Mucosa of gallbladder (tissue), 1 donor: Measurements from ENCODE around the gene YKT6. TPM values are rescaled to one million over a fixed set of nuclear protein-coding genes. Genes with fewer than 3 reads are reported as not detected.
A peak's percentile ranks its signal among the peaks of the same experiment; 100 is the strongest.
"Not testable (repeated sequence)": the region's sequence is repeated elsewhere in the genome, so short reads cannot be mapped to it uniquely, and the experiment has no call there.

Source experiments
- DNase-seq: peaks from one replicate; pipeline ENCODE4 v3.0.0-alpha.2; 2020; ENCODE audit warnings: low spot score
- total RNA-seq: library from RNA; stranded (reverse); gene quantifications from one replicate; pipeline ENCODE4 v1.2.1, GENCODE V29; 2021
- donor health status: DM: no; HTN: no; CAD: no.

YKT6 gene
- total RNA-seq, 1 donor from 2014 or later: 58.6 TPM

- no peak for DNase-seq
Measured at GRCh38 chr7:44193011-44193802, 7.6 kb upstream of the YKT6 start.

GRCh38 chr7:44194069-44194468, 6.7 kb upstream of the YKT6 start:
- DNase-seq: no peak

GRCh38 chr7:44194562-44195145, 6.1 kb upstream of the YKT6 start:
- no peak for DNase-seq

- no peak for DNase-seq
Measured at GRCh38 chr7:44195889-44196288, 4.9 kb upstream of the YKT6 start.

- DNase-seq: peak; percentile 38
Measured at GRCh38 chr7:44196450-44196872, 4.3 kb upstream of the YKT6 start.

GRCh38 chr7:44197474-44197873, 3.3 kb upstream of the YKT6 start:
- no peak for DNase-seq

GRCh38 chr7:44200163-44200562, 615 bp upstream of the YKT6 start:
- DNase-seq: not testable (repeated sequence)

- DNase-seq: no peak
Measured at GRCh38 chr7:44201813-44202212, 1.0 kb downstream of the YKT6 start.

GRCh38 chr7:44206008-44206407, 5.2 kb downstream of the YKT6 start:
- no peak for DNase-seq

GRCh38 chr7:44208085-44208484, 7.3 kb downstream of the YKT6 start:
- DNase-seq: no peak

- no peak for DNase-seq
Measured at GRCh38 chr7:44210107-44210506, 9.3 kb downstream of the YKT6 start.

- DNase-seq: no peak
Measured at GRCh38 chr7:44211126-44211675, 10.4 kb downstream of the YKT6 start.

- DNase-seq: no peak
Measured at GRCh38 chr7:44212018-44212417, 11.2 kb downstream of the YKT6 start.

GRCh38 chr7:44212581-44213184, 11.9 kb downstream of the YKT6 start:
- no peak for DNase-seq

- DNase-seq: no peak
Measured at GRCh38 chr7:44213206-44213876, 12.6 kb downstream of the YKT6 start.

GRCh38 chr7:44213877-44214388, 13.2 kb downstream of the YKT6 start:
- no peak for DNase-seq

- no peak for DNase-seq
Measured at GRCh38 chr7:44215531-44215930, 14.8 kb downstream of the YKT6 start.

GRCh38 chr7:44216019-44216418, 15.2 kb downstream of the YKT6 start:
- DNase-seq: no peak

- DNase-seq: no peak
Measured at GRCh38 chr7:44216521-44217222, 15.9 kb downstream of the YKT6 start.

- DNase-seq: no peak
Measured at GRCh38 chr7:44217223-44217714, 16.5 kb downstream of the YKT6 start.

GRCh38 chr7:44217852-44218402, 17.1 kb downstream of the YKT6 start:
- no peak for DNase-seq
